Chondrocyte (in vitro differentiated cells): ENCODE measurements around the gene CD44. TPM values are rescaled to one million over a fixed set of nuclear protein-coding genes. Genes with fewer than 3 reads are reported as not detected.

ENCODE experiments used
- DNase-seq: peaks from one replicate; pipeline ENCODE4 v3.0.0; 2021; ENCODE audit warnings: mixed read lengths, low spot score
- H3K27ac Mint-ChIP-seq: one replicate; pipeline ENCODE4 v1.8.0; 2021; ENCODE audit warnings: mild to moderate bottlenecking, moderate library complexity, mixed read lengths; ENCODE audit not compliant: unreplicated experiment
- H3K27me3 Mint-ChIP-seq: 2 replicates; pipeline ENCODE4 v1.8.0; 2021; ENCODE audit warnings: low read depth, mixed read lengths
- H3K36me3 Mint-ChIP-seq: 2 replicates; pipeline ENCODE4 v1.8.0; 2021; ENCODE audit warnings: low read depth, mixed read lengths
- H3K4me1 Mint-ChIP-seq: 2 replicates; pipeline ENCODE4 v1.8.0; 2021; ENCODE audit warnings: low read depth, mild to moderate bottlenecking, mixed read lengths
- H3K4me3 Mint-ChIP-seq: one replicate; pipeline ENCODE4 v1.8.0; 2021; ENCODE audit warnings: mild to moderate bottlenecking, moderate library complexity, mixed read lengths; ENCODE audit not compliant: unreplicated experiment
- H3K9me3 Mint-ChIP-seq: 2 replicates; pipeline ENCODE4 v1.8.0; 2021; ENCODE audit warnings: low read depth, mixed read lengths
- CTCF ChIP-seq: fragments of 200-600 bp; sonication (generic); IDR thresholded peaks from 2 replicates; pipeline ENCODE4 v1.5.0; 2021; ENCODE audit warnings: antibody characterized with exemption, mild to moderate bottlenecking, moderate library complexity
- total RNA-seq: library from RNA; stranded (reverse); gene quantifications from 3 replicates; pipeline ENCODE4 v1.2.1, GENCODE V29; 2021

The CD44 gene
- total RNA-seq, 1 donor from 2014 or later = 179 TPM

DNA sequence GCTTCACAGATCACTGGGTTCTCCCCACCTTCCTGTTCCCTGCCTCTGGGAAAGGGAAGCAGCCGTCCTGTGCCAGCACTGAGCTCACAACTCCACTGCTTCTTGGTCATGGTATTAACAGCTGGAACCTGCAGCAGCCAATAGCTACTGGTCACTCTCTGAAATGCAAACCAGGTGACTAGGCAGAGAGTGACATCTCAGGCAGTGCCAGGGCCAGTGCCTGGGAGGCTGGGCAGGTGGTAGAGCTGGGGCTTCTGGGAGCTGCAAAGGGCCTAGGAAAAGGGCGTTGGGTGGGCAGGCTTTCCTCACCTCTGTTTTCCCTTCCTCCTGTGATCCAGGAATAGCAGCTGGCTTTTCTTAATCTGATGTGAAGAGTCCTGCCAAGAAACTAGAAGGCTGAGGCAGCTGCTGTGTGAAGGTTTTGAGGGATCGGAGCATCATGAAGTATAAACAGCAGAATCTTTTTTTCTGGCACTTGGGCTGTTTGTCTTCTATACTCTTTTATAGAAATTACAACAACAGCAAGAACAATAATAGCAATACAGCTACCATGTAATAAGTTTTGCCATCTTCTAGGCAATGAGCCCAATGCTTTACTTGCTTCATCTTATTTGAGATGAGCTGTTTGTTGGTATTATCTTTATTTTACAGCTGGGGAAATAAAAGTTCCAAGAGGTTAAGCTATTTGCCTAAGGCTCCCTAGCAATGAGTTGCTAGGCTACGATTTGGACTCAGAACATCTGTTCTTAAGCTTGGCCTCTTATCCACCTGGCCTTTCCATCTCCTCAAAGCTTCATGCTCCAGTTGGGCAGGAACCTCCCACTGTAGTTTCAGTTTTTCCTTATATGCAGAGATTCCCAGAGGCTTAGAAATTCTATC is 22.0 kb upstream of the CD44 start:
- Mint-ChIP-seq H3K9me3 (no peaks in the 10 kb centered on the region), H3K27ac (no peak overlapping the region), H3K4me3 (no peak overlapping the region), H3K27me3 (peaks cover 25% of the 10 kb centered on the region), H3K4me1 (peaks cover 3% of the 10 kb centered on the region), H3K36me3 (peaks cover 3% of the 10 kb centered on the region)
- TF ChIP-seq CTCF = no peak
- no peak for DNase-seq

DNA sequence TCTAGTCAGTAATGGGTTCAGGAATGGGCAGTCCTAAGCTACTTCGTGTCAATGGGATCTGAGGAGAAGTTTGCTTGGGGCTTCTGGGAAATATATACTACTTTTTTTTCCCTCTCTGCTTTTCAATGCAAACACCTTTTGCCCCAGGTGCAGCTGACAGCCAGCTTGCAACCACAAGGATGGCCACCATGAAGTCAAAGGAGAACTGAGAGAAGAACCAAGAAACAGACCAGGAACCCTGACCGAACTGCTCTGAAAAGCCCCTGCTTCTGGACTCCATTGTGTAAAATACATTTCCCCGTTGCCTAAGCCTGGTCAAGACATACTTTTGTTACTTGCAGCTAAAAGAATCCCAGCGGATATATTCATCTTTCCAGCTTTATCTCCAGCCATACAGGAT is 20.1 kb upstream of the CD44 start:
- no peaks in the 10 kb centered on the region for H3K9me3 Mint-ChIP-seq
- no peak overlapping the region for H3K4me3 Mint-ChIP-seq
- peaks cover 3% of the 10 kb centered on the region for H3K4me1 Mint-ChIP-seq
- no peak for DNase-seq
- no peak overlapping the region for H3K27ac Mint-ChIP-seq
- peaks cover 34% of the 10 kb centered on the region for H3K27me3 Mint-ChIP-seq
- no peak for TF ChIP-seq CTCF
- H3K36me3 Mint-ChIP-seq = peaks cover 3% of the 10 kb centered on the region

DNA sequence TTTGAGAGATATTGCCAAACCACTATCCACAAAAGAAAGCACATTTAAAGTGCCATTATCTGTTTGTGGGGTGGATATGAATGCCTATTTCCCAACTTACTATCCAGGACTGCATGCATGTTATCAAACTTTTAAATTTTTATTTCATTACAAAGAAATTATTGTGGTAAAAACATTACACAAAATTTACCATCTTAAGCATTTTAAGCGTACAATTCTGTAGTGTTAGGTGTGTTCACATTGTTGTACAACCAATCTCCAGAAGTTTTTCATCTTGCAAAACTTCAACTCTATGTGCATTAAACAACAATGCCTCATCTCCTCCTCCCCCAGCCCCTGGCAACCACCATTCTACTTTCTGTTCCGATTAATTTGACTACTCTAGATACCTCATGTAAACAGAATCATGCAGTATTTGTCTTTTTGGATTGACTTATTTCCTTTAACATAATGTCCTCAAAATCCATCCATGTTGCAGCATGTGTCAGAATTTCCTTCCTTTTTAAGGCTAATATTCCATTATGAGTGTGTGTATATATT is 17.6 kb upstream of the CD44 start:
- H3K36me3 Mint-ChIP-seq = peaks cover 3% of the 10 kb centered on the region
- no peak for TF ChIP-seq CTCF
- DNase-seq = no peak
- no peak overlapping the region for H3K4me3 Mint-ChIP-seq
- H3K27me3 Mint-ChIP-seq = peaks cover 34% of the 10 kb centered on the region
- peaks cover 2% of the 10 kb centered on the region for H3K4me1 Mint-ChIP-seq
- no peaks in the 10 kb centered on the region for H3K9me3 Mint-ChIP-seq
- H3K27ac Mint-ChIP-seq = no peak overlapping the region

GRCh38 chr11:35122308-35122707 is 16.7 kb upstream of the CD44 start:
- DNase-seq = no peak
- H3K36me3 Mint-ChIP-seq = peaks cover 3% of the 10 kb centered on the region
- H3K27ac Mint-ChIP-seq = no peak overlapping the region
- no peak overlapping the region for H3K4me3 Mint-ChIP-seq
- H3K27me3 Mint-ChIP-seq = peaks cover 34% of the 10 kb centered on the region
- no peak for TF ChIP-seq CTCF
- no peaks in the 10 kb centered on the region for H3K9me3 Mint-ChIP-seq
- H3K4me1 Mint-ChIP-seq = peaks cover 5% of the 10 kb centered on the region

DNA sequence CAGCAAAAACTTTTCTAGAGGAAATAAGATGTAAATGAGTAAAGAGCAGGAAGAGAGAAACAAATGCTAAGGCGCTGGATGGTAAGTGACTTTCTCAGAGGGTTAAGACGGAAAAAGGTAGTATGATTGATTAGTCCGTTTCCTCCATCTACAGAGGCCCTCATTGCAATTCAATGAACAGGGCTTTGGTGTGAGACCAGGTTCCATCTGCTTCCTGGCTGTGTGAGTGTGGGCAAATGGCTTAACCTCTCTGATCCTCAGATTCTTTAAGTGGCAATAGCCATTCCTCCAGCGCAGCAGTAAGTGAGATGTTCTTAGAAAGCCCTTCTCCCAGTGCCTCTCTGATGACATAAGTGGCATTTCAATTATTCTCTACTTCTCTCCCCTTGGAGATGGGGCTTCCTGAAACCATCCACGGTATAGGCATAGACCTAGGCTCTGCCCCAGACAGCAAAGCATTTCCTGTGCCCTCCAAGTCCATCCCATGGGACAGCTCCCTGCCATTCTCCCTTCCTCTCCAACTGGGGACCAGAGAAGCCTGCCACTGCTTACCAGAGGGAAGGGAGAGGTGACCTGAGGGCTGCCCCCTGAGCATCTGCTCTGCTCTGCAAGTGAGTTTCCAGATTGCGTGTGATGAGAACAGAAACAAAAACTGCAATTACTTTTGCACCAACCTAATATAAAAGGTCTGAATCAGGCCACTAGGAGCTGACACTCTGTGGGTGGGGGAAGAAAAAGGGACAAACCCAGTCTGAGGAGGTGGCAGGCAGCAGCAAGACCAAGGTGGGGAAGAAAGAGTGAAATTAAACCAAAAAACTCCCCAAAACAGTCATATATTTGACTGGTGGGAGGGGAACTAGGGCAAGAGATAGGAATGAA is 12.7 kb upstream of the CD44 start:
- H3K9me3 Mint-ChIP-seq = no peaks in the 10 kb centered on the region
- H3K27me3 Mint-ChIP-seq = peaks cover 13% of the 10 kb centered on the region
- no peak overlapping the region for H3K4me3 Mint-ChIP-seq
- TF ChIP-seq CTCF = no peak
- H3K27ac Mint-ChIP-seq = no peak overlapping the region
- no peak for DNase-seq
- no peaks in the 10 kb centered on the region for H3K36me3 Mint-ChIP-seq
- peaks cover 5% of the 10 kb centered on the region for H3K4me1 Mint-ChIP-seq
